HG02943 (cell line): ENCODE results near the gene HOXA7.

ENCODE experiments used
- ATAC-seq: cut with Tn5 transposase; IDR thresholded peaks from one replicate; pipeline ENCODE4 v1.9.1; 2021; ENCODE audit warnings: mild to moderate bottlenecking, low read depth, moderate library complexity; ENCODE audit not compliant: unreplicated experiment

Gene HOXA7

DNA sequence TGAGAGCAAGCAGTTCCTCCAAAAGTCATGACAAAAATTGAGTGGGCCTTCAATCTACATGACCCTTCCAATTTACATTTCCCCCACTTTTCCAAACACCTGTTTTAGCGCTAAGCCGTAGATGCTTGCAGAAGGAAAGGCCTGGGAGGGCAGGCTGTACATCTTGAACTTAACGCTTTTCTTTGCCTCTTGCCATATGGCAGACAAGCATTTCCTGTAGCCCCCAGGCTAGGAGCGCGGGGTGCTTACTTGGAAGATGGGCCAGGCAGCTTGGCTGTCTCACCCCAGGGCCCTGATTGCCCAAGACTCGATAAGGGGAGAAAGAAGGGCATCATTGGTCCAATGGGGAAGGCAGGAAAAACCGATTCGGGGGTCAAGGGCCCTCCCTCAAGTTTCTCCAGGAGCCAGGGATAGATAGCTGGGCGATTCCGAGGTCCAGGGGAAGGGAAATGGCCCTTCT, 15.9 kb upstream of the HOXA7 start:
- ATAC-seq: no peak

GRCh38 chr7:27171637-27172314, 15.3 kb upstream of the HOXA7 start:
- ATAC-seq: no peak

DNA sequence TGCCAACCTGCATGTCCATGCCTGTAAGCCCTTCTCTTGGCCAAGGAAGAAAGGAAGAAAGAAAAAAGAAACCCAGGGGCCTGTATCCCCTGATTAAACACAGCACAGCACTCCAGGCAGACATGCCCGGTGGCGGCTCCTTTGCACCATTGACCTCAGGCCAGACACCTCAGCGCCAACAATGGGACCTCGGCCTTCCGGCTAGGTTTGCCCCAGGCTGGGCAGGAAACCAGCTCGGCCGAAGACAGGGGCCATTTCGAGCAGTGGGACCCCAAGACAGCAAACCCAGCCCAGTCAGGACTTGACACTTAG, 14.8 kb upstream of the HOXA7 start:
- no peak for ATAC-seq

DNA sequence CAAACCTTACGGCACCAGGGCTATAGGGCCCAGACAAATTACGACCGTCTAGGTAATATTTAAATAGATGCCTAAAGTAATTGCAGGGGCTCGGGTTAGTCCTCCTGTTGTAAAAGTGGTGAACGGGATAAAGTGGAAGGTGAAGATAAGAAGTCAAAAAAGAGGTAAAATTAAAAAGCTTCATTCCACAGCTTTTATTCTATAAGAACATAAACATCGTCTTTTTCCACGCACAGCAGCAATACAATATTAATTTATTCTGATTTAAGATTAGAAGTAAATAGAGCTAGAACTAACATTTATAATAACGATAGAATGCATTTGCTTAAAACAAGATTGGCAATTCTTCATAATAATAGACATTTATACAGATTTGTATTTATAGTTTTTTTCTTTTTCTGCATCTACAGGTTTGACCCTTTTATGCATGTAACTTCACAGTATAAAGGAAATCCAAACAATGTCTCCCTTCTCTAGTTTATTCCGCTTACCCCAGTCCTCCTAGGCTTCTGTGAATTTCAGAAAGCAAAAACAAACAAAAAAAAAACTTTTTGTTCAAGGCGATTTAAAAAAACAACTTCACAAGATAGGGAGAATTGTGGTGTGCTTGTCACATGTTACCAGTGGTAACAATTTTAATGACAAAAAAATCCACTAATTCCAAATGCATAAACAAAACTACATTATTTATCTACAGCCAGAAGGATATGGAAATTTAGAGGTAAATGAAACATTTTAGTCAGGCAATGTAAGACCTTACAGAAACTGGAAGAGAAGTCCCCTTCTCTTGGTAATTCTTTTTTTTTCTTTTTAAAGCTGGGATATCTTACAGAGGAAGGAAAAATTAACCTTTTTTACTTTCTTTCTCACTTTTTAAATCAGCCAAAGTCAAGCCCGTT, 14.2 kb upstream of the HOXA7 start:
- no peak for ATAC-seq

DNA sequence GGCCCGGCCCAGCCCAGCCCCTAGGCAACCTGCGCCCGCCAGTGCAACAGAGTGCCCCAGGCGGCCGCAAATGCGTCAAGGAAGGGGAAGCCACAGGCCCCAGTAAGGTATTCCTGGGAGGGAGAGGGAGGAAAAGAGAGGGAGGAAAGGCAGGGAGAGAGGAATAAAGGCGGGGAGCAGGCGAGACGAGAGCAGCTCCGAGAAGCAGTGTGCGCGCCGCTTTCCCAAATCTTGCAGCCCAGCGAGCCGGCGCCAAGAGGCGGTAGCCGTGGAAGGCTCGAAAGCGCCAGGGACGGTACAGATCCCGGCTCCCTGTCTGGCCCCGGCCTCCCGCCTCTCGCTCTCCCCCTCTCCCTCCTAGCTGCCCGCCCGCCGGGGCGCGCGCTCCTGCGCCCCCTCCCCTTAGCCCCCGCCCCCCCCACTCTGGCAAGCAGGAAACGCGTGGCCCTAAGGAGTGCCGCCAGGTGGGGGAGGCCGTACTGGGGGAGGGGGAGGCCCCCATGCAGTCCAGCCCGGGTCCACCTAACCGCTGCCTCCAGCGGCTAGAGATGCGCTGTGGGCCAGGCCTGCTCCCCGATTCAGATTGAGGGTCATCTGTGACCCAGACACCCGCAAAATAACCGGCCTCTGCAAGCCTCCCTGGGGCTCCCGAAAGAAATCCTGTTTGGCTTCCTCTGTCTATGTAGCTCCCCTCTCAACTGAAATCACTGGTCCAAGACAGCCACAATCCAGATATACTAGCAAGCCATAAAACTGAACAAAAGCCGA, 13.4 kb upstream of the HOXA7 start:
- ATAC-seq: no peak

DNA sequence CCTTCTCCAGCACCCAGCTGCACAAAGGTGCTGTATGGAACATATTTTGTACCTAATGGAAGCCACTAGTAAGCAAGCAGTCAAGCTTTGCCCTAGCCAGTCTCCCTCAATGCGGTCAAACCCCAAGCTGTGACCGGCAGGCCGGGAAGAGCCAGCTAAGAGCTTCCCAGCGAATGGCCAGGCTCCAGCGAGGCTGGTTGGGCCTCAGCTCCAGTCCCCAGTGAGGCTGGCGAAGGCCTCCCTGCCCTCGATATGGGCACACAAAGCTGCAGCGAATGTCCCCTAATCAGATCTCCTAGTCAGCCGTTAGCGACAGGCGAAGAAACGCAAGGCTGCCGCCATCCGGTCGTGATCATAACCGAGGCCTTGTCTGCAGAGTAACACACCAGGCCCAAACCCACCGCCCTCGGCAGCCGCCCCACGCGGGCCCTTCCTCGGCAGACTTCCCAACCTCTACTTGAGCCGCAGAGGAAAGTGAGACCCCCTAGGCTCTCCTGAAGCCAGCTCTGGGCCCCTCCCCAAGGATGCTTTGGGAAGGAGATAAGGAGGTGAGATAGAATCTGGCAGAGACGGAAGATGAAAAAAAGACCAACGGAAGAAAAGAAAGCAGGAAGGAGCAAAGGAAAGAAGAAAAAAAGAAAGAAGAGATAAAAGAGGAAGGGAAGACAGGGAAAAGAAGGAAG, 11.9 kb upstream of the HOXA7 start:
- ATAC-seq: no peak

DNA sequence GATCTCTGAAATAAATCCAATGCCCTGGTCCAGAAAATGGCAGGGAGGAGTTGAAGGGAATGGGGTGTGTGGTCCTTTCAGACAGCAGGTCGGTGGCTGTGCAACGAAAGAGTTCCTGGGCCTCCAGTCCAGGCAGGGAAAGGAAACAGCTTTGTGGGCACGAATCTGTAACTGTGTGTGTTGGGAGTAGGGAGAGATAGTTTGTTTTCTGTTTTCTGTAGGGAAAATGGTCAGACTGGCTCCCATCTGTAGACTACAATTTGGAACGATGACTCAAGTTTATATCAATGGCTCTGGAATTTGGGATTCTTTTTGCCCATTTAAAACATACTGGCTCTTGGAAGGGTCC, 11.4 kb upstream of the HOXA7 start:
- ATAC-seq: no peak

GRCh38 chr7:27166531-27167505, 10.3 kb upstream of the HOXA7 start:
- ATAC-seq: no peak

DNA sequence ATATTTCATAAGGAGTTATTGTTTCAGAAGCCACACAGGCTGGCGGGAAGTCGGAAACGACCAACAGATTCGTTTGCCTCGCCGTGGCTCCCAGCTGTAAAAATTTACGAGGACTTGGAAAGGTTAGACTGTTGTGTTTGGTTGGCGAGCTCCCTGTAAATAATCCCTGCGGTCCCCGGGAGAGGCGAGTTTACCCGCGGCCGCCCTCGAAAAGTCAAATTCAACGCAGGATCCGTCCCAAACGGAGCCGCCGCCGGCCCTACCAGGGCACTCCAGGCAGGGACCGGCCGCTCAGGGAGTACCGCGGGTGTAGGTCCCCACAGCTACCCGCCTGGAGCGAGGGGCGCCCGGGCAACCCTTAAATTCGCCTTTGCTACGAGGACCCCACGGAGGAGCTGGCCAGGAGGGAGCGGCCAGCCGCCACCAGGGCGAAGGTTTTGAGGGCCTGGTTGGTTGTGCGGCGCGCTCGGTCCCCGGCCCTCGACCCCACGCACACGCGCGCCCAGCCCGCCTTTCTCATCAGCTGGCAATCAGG, 9.6 kb upstream of the HOXA7 start:
- no peak for ATAC-seq

- no peak for ATAC-seq
Observed at GRCh38 chr7:27165089-27165995, 8.9 kb upstream of the HOXA7 start, which contains the start of gene HOXA9. Gene HOXA9, minus strand, starts transcription at chr7:27165537. Its CDS starts 80 bp downstream, at chr7:27165457.

GRCh38 chr7:27164367-27165088, 8.1 kb upstream of the HOXA7 start:
- no peak for ATAC-seq

DNA sequence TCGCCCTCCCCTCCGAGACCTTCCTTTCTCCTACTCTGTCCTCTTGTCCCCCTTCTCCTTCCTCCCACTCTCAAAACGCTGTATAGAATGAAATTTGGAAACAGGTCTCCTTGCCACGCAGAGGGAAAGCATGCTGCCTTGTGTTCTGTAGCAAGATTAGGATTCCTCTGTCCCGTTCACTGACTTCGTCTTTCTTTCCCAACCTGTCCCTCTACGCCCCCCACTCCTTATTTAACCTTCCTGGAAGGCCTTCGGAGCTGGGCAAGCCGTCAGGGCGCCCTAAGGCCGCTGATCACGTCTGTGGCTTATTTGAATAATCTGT, 7.5 kb upstream of the HOXA7 start:
- no peak for ATAC-seq

GRCh38 chr7:27163288-27164044, 7.0 kb upstream of the HOXA7 start:
- ATAC-seq: no peak

GRCh38 chr7:27162561-27163287, 6.2 kb upstream of the HOXA7 start:
- ATAC-seq: no peak

DNA sequence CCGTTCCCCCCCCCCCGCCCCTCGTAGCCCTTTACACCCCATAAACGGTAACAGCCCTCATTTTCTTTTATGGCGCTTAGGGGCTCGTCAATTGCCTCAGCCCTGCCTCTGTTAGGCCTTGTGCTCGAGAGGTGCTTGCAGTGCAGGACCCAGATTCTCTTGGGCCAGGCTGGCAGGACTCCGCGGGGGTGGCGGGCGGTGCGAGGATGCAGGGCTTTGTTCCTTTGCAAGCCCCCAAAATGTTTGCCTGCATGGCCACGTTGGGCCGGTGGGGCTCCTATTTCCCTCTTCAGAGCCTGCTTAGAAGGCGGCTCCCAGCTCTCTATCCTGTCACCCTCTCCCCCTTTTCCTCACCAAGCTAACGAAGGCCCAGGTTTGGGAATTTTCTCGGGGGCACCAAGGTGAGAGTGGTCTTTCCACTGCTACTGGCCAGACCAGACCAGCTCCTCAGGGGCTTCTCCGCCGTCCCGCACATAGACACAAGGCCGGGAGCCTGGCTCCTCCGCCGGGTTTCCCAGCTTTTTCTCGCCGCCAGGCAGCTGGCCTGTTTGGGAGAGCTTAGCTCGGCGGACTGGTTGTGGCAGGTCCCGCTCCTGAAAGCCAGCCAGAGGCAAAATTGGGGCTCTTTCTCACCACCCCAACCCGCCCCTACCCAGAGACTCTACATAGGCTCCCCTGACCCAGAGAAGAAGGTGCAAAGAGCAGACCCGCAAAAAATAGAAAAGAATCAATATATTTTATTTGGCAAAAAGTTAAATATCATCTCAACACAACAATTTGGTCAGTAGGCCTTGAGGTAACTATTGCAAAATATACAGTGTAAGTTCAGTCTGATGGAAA, 5.5 kb upstream of the HOXA7 start:
- ATAC-seq: no peak
